Ishikawa (cell line): ENCODE data around the gene NOP14.

ENCODE experiments used
- CREB1 ChIP-seq: IDR thresholded peaks from 2 replicates; pipeline ENCODE4 v1.6.1; 2012; ENCODE audit warnings: low read depth
- EGR1 ChIP-seq: IDR thresholded peaks from 2 replicates; pipeline ENCODE4 v1.6.1; 2012
- EP300 ChIP-seq: IDR thresholded peaks from 2 replicates; pipeline ENCODE4 v1.6.1; 2012; ENCODE audit warnings: borderline replicate concordance
- MAX ChIP-seq: IDR thresholded peaks from 2 replicates; pipeline ENCODE4 v1.6.1; 2012
- TAF1 ChIP-seq: IDR thresholded peaks from 2 replicates; pipeline ENCODE4 v1.6.1; 2012; ENCODE audit warnings: low read depth, mild to moderate bottlenecking
- YY1 ChIP-seq: IDR thresholded peaks from 2 replicates; pipeline ENCODE4 v1.6.1; 2012; ENCODE audit warnings: low read depth

DNA sequence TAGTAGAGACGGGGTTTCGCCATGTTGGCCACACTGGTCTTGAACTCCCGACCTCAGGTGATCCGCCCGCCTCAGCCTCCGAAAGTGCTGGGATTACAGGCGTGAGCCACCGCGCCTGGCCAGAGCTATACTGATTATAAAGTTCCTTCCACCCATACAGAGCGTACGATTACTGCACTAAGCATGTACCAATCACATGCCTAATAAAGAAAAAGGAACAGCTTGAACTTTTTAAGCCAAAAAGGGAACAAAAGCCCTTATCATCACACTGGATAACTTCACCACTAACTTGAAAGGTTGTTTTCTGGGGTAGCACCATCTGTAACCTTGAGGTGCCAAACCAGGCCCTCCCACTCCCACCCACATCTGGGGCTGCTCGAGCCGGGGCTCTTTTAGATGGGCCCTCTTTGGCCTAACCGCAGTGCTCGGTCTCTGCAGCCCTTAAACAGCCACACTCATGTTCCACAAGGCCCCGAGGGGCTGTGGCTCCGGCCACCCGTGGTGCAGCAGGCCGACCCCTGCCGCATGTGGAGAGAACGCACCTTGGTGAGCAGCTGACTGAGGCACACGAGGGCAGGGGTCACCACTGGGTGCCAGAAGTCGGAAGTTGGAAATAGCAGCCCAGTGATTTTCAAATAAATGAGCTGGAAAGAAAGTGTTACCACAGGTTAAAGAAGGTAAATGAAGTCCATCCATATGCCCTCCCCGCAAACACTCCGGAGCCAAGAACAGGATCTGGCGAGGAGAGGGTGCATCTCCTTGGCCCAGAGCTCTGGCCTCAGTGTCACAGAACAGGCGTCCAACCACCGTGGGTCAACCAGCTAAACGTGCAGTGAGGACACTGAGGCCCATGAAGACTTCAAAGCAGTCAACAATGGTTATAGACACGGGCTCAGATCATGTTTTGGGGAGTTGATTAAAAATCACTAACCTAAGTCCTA is 18.4 kb downstream of the NOP14 start:
- TF ChIP-seq CREB1: no peak
- no peak for TF ChIP-seq TAF1
- no peak for TF ChIP-seq MAX
- TF ChIP-seq EP300: no peak
- no peak for TF ChIP-seq EGR1
- no peak for TF ChIP-seq YY1
